Gastrocnemius medialis (tissue), 4 donors: ENCODE measurements around the gene FNDC11.

Experiments used
- CTCF ChIP-seq, 5 experiments: fragments of 450-650 bp in 3 of 5; fragments of 200-600 bp in 2 of 5; sonication (generic) in 2 of 5; IDR thresholded peaks in 4 of 5; conservative IDR thresholded peaks in 1 of 5; 1 replicate in 4 of 5; 2 replicates in 1 of 5; pipeline ENCODE4 v1.5.1; 2016 to 2019; ENCODE audit warnings: antibody characterized with exemption in 5 of 5, mild to moderate bottlenecking in 3 of 5, moderate library complexity in 3 of 5
- POLR2A ChIP-seq, 2 donors: fragments of 450-650 bp; IDR thresholded peaks; one replicate each; pipeline ENCODE4 v1.6.1; 2017; ENCODE audit warnings: antibody characterized with exemption in 2 of 2, mild to moderate bottlenecking in 2 of 2, moderate library complexity in 2 of 2

DNA sequence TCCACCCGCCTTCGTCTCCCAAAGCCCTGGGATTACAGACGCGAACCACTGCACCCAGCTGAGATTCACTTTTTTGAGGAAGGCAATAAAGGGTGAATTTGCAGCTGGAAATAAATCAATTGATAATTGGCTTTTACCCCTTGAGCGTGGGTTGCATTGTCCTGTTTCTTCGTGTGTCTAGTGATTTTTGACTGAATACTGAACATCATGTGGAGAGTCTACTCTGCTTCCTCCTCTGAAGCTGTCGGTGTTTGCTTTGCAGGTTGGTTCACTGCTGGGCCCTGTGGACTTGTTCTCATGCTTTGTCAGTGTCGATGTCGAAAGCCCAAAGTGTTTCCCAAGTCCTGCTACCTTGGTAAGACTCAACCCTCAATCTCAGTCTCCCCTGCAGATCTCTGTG is 49.3 kb upstream of the FNDC11 start:
- TF ChIP-seq POLR2A (IDR thresholded peaks at IDR 0.05) (no peak), CTCF (IDR thresholded peaks at IDR 0.05 in 4 of 5, conservative IDR thresholded peaks at IDR 0.05 in 1 of 5) (no peak)
